Embryonic facial prominence (tissue), 1 donor: ENCODE data around the gene EIF2S1.
"Not testable (repeated sequence)": the region's sequence is repeated elsewhere in the genome, so short reads cannot be mapped to it uniquely, and the experiment has no call there.

Experiments used
- DNase-seq: peaks from one replicate; pipeline ENCODE4 v3.0.0-alpha.2; 2016; ENCODE audit errors: extremely low spot score

The EIF2S1 gene

GRCh38 chr14:67371247-67372148 lies 11.4 kb downstream of the EIF2S1 start:
- DNase-seq: no peak

GRCh38 chr14:67372833-67373232 lies 12.7 kb downstream of the EIF2S1 start:
- DNase-seq: no peak

- no peak for DNase-seq
Observed at GRCh38 chr14:67373347-67373746, 13.2 kb downstream of the EIF2S1 start.

GRCh38 chr14:67377916-67378315 lies 17.8 kb downstream of the EIF2S1 start:
- DNase-seq: no peak

GRCh38 chr14:67385120-67385519 lies 25.0 kb downstream of the EIF2S1 start:
- DNase-seq: no peak

- no peak for DNase-seq
Observed at GRCh38 chr14:67385618-67386017, 25.5 kb downstream of the EIF2S1 start.

GRCh38 chr14:67387195-67387594 lies 27.1 kb downstream of the EIF2S1 start:
- no peak for DNase-seq

GRCh38 chr14:67389275-67389674 lies 29.1 kb downstream of the EIF2S1 start:
- no peak for DNase-seq

GRCh38 chr14:67389811-67390534 lies 29.8 kb downstream of the EIF2S1 start:
- no peak for DNase-seq

GRCh38 chr14:67391268-67391667 lies 31.1 kb downstream of the EIF2S1 start:
- DNase-seq: no peak

- no peak for DNase-seq
Observed at GRCh38 chr14:67392123-67392522, 32.0 kb downstream of the EIF2S1 start.

- no peak for DNase-seq
Observed at GRCh38 chr14:67392800-67393199, 32.7 kb downstream of the EIF2S1 start.

GRCh38 chr14:67393689-67394088 lies 33.6 kb downstream of the EIF2S1 start:
- no peak for DNase-seq

GRCh38 chr14:67395086-67395875 lies 35.2 kb downstream of the EIF2S1 start:
- DNase-seq: no peak

GRCh38 chr14:67395876-67396189 lies 35.7 kb downstream of the EIF2S1 start:
- DNase-seq: no peak

GRCh38 chr14:67396381-67396970 lies 36.3 kb downstream of the EIF2S1 start:
- DNase-seq: no peak

- no peak for DNase-seq
Observed at GRCh38 chr14:67397536-67397935, 37.4 kb downstream of the EIF2S1 start.

- DNase-seq: no peak
Observed at GRCh38 chr14:67400434-67400833, 40.3 kb downstream of the EIF2S1 start.

- no peak for DNase-seq
Observed at GRCh38 chr14:67405771-67406170, 45.6 kb downstream of the EIF2S1 start.

GRCh38 chr14:67408122-67408801 lies 48.1 kb downstream of the EIF2S1 start:
- DNase-seq: not testable (repeated sequence)

GRCh38 chr14:67409461-67409860 lies 49.3 kb downstream of the EIF2S1 start:
- no peak for DNase-seq
